Measurements from ENCODE around the gene MACF1. TPM values are rescaled to one million over a fixed set of nuclear protein-coding genes. Genes with fewer than 3 reads are reported as not detected.
"Not testable (repeated sequence)": the region's sequence is repeated elsewhere in the genome, so short reads cannot be mapped to it uniquely, and the experiment has no call there.

The MACF1 gene
- total RNA-seq, 3 donors from 2014 or later, result 104 to 128 (median 120) TPM

GRCh38 chr1:39488793-39489566 is 284.5 kb downstream of the MACF1 start:
- Mint-ChIP-seq H3K36me3 (ENCODE audit: insufficient read depth) (peaks cover 14% of the 10 kb centered on the region), H3K27me3 (ENCODE audit: low read depth) (peaks cover 13% of the 10 kb centered on the region), H3K4me3 (peak overlapping the region; percentile 33), H3K9me3 (no peaks in the 10 kb centered on the region), H3K4me1 (ENCODE audit: low read depth) (peaks cover 8% of the 10 kb centered on the region)
- no peak for ATAC-seq
- DNase-seq, result no peak

GRCh38 chr1:39489567-39490239 is 285.2 kb downstream of the MACF1 start:
- Mint-ChIP-seq H3K27me3 (ENCODE audit: low read depth) (peaks cover 18% of the 10 kb centered on the region), H3K9me3 (no peaks in the 10 kb centered on the region), H3K4me1 (ENCODE audit: low read depth) (peaks cover 8% of the 10 kb centered on the region), H3K4me3 (peak overlapping the region; percentile 25), H3K36me3 (ENCODE audit: insufficient read depth) (peaks cover 10% of the 10 kb centered on the region)
- ATAC-seq, result no peak
- DNase-seq, result no peak

- no peaks in the 10 kb centered on the region for H3K9me3 Mint-ChIP-seq
- H3K27me3 Mint-ChIP-seq (ENCODE audit: low read depth), result peaks cover 19% of the 10 kb centered on the region
- H3K4me3 Mint-ChIP-seq, result peak overlapping the region; percentile 70
- ATAC-seq (peak; percentile 27 to 31), DNase-seq (peak; percentile 20)
- peaks cover 8% of the 10 kb centered on the region for H3K4me1 Mint-ChIP-seq (ENCODE audit: low read depth)
- peaks cover 4% of the 10 kb centered on the region for H3K36me3 Mint-ChIP-seq (ENCODE audit: insufficient read depth)
Measured at GRCh38 chr1:39490596-39491145, 286.2 kb downstream of the MACF1 start.

- Mint-ChIP-seq H3K4me3 (peak within 1 kb of the TSS; percentile 70), H3K36me3 (ENCODE audit: insufficient read depth) (no peaks in the 10 kb centered on the region), H3K9me3 (no peaks in the 10 kb centered on the region), H3K27me3 (ENCODE audit: low read depth) (peaks cover 19% of the 10 kb centered on the region), H3K4me1 (ENCODE audit: low read depth) (peaks cover 8% of the 10 kb centered on the region)
- ATAC-seq (peak; percentile 87 to 88), DNase-seq (peak; percentile 65)
Measured at GRCh38 chr1:39491146-39491921, 286.8 kb downstream of the MACF1 start, which contains the start of gene BMP8A. Gene BMP8A (plus strand): TSS chr1:39491636. CDS start chr1:39491992, 356 bp downstream.

GRCh38 chr1:39492118-39493042 is 287.9 kb downstream of the MACF1 start:
- Mint-ChIP-seq H3K4me3 (peak overlapping the region; percentile 65), H3K27me3 (ENCODE audit: low read depth) (peaks cover 22% of the 10 kb centered on the region)
- DNase-seq; H3K9me3 Mint-ChIP-seq; H3K4me1 Mint-ChIP-seq (ENCODE audit: low read depth); H3K36me3 Mint-ChIP-seq (ENCODE audit: insufficient read depth): not testable (repeated sequence)
- peak in 1 of 2 donors; percentile 4 for ATAC-seq

GRCh38 chr1:39493043-39493810 is 288.7 kb downstream of the MACF1 start:
- Mint-ChIP-seq H3K4me3 (peak overlapping the region; percentile 65), H3K27me3 (ENCODE audit: low read depth) (peaks cover 23% of the 10 kb centered on the region)
- not testable (repeated sequence) for H3K4me1 Mint-ChIP-seq (ENCODE audit: low read depth); H3K36me3 Mint-ChIP-seq (ENCODE audit: insufficient read depth); DNase-seq; ATAC-seq; H3K9me3 Mint-ChIP-seq

- Mint-ChIP-seq H3K9me3 (no peaks in the 10 kb centered on the region), H3K36me3 (ENCODE audit: insufficient read depth) (no peaks in the 10 kb centered on the region), H3K4me3 (no peak overlapping the region), H3K27me3 (ENCODE audit: low read depth) (peaks cover 23% of the 10 kb centered on the region), H3K4me1 (ENCODE audit: low read depth) (peaks cover 8% of the 10 kb centered on the region)
- no peak for DNase-seq
- ATAC-seq, result no peak
Measured at GRCh38 chr1:39494671-39495410, 290.3 kb downstream of the MACF1 start.

- not testable (repeated sequence) for H3K4me3 Mint-ChIP-seq; ATAC-seq; DNase-seq; H3K36me3 Mint-ChIP-seq (ENCODE audit: insufficient read depth); H3K4me1 Mint-ChIP-seq (ENCODE audit: low read depth); H3K9me3 Mint-ChIP-seq
- peaks cover 23% of the 10 kb centered on the region for H3K27me3 Mint-ChIP-seq (ENCODE audit: low read depth)
Measured at GRCh38 chr1:39496520-39496919, 292.0 kb downstream of the MACF1 start.

GRCh38 chr1:39497585-39497984 is 293.1 kb downstream of the MACF1 start:
- peaks cover 19% of the 10 kb centered on the region for H3K27me3 Mint-ChIP-seq (ENCODE audit: low read depth)
- H3K9me3 Mint-ChIP-seq, result no peaks in the 10 kb centered on the region
- H3K36me3 Mint-ChIP-seq (ENCODE audit: insufficient read depth), result no peaks in the 10 kb centered on the region
- H3K4me3 Mint-ChIP-seq, result no peak overlapping the region
- DNase-seq (no peak), ATAC-seq (no peak)
- H3K4me1 Mint-ChIP-seq (ENCODE audit: low read depth), result peaks cover 4% of the 10 kb centered on the region

- not testable (repeated sequence) for H3K9me3 Mint-ChIP-seq; DNase-seq; H3K4me3 Mint-ChIP-seq; H3K4me1 Mint-ChIP-seq (ENCODE audit: low read depth); ATAC-seq; H3K36me3 Mint-ChIP-seq (ENCODE audit: insufficient read depth)
- peaks cover 13% of the 10 kb centered on the region for H3K27me3 Mint-ChIP-seq (ENCODE audit: low read depth)
Measured at GRCh38 chr1:39498096-39498710, 293.7 kb downstream of the MACF1 start.

- H3K9me3 Mint-ChIP-seq; ATAC-seq; H3K4me1 Mint-ChIP-seq (ENCODE audit: low read depth); H3K4me3 Mint-ChIP-seq; DNase-seq; H3K36me3 Mint-ChIP-seq (ENCODE audit: insufficient read depth): not testable (repeated sequence)
- peaks cover 10% of the 10 kb centered on the region for H3K27me3 Mint-ChIP-seq (ENCODE audit: low read depth)
Measured at GRCh38 chr1:39498821-39499220, 294.3 kb downstream of the MACF1 start.

GRCh38 chr1:39499668-39500067 is 295.2 kb downstream of the MACF1 start:
- DNase-seq, result no peak
- Mint-ChIP-seq H3K27me3 (ENCODE audit: low read depth) (peaks cover 5% of the 10 kb centered on the region), H3K4me1 (ENCODE audit: low read depth) (no peaks in the 10 kb centered on the region), H3K36me3 (ENCODE audit: insufficient read depth) (no peaks in the 10 kb centered on the region), H3K4me3 (no peak overlapping the region), H3K9me3 (no peaks in the 10 kb centered on the region)
- ATAC-seq, result no peak

Measured in activated T-cell treated with anti-CD3 and anti-CD28 coated beads, Interleukin-2, amount 50 U/mL, for 4 hours (primary cell).